Endometrial microvascular endothelial cells (primary cell): ENCODE data around the gene HOXD3. TPM values are rescaled to one million over a fixed set of nuclear protein-coding genes. Genes with fewer than 3 reads are reported as not detected.

Experiments used
- in situ Hi-C: cut with HindIII; loops from 2 replicates; pipeline ENCODE4 v1.10.0; 2017; ENCODE audit warnings: low sequenced_read_pairs, low pct_unique_long_range_greater_than_20kb; ENCODE audit errors: inconsistent ontology term
- total RNA-seq: library from RNA; depleted of rRNA; stranded (reverse); fragments of >200 nt; gene quantifications from one replicate; pipeline ENCODE4 v1.2.3, GENCODE V29; 2015; ENCODE audit errors: inconsistent ontology term

HOXD3 gene
- total RNA-seq, 1 donor from 2014 or later = 21.4 TPM

DNA sequence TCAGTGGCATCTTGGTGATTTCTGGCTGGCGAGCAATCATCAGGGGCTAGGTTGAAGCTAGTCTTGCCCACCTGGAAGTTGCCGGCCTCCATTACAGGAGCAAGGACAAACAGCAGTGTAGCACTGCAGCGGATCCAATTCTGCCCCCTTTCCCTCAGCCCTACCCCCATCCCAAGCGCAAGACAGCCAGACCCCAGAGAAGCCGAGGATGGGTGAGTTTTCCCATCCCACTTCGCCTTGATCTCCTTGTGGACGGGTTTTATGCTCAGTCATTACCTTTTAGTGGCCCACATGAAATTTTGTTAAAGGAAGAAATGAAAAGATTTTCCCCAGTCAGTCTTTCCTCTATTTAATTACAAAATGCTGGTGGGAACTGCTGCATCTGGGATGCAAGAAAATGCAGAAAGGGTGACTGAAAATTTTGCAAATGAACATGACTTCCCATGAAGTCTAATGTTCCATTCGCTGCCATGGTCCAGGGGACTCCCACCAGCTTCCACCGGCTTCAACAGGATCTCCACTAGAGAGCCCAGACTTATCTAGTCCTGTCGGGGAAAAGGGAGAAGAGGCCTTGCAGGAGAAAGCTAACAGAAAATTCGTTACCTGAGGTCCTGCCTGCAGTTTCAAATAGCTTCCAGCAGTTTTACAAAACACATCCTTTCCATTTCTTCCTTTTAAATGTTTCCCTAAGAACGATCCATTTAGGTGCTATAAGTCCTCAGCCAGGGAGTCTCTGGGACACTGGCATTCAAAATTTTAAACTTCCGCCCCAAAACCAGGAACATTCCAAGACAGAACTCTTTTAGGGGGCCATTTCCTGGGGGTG is 36.5 kb upstream of the HOXD3 start:
- in situ Hi-C loops = loop anchor here (10.0 kb wide), 1 partner anchor 1024 kb away; no protein-coding TSS in a partner anchor

DNA sequence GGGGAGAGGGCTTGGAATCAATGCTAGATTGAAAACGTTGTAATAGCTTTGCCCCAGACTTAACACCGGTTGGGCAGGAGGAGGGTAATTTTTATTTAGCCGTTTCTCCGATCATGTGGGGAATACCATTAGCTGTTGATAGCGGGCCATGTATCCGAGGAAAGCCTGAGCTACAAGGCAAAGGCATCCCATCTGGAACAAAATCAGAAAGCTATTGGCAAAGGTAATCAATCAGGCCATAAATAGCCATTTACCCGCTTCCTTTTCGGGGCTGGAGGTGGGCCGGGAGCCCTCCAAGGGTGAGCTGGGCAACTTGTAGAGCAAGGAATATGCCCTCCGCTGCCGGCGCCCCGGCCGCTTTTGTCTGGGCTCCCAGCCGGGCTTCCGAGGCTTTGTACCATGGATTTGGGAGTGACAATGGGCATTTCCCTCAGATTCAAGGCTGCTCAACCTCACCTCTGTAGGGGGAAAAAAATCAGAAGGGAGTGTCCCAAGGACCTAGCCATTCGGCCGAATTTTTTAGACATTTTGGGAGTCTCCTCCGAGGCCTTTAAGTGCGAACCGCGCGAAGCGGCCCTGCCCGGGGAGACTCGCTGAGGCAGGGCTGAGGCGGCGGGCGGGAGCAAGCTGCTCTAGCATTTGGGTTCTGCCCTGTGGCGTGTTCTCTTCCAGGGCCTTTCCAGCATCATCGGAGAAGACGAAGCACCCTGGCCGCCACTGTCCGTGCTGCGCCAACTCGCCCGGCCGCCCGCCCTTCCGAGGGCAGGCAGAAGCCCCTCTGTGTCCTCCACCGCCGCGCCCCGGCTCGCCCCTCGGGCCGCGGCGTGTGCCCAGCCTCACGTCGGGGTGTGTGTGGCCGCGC is 35.7 kb upstream of the HOXD3 start:
- in situ Hi-C loops = loop anchor here (10.0 kb wide), 1 partner anchor 1023 kb away; no protein-coding TSS in a partner anchor

DNA sequence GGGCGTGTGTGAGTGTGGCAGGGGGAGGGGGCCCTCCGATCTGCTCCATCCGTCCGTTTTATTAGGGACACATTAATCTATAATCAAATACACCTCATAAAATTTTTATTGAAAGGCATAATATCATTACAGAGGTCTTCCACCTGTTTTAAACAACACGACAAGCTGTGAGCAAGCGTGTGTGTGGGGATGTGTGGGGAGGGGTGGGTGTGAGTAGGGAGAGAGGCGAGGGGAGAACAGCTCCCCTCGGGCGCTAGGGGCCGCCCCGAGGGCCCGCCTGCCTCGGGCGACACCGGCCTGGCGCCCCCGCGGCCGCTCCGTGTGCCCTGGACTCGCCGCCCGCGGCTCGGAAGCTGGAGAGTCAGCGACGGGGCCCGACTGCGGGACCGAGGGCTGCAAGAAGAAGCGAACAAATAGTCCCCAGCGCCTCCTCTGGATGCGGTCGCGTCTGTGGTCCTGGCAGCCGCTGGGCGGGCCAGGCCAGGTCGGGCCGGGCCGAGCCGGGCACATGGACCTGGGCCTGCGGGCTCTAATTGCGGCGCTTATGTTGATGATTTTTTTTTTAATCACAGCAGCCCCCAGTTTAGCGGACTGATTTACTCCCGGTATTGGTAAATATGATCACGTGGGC is 34.9 kb upstream of the HOXD3 start:
- in situ Hi-C loops = loop anchor here (10.0 kb wide), 1 partner anchor 1023 kb away; no protein-coding TSS in a partner anchor

DNA sequence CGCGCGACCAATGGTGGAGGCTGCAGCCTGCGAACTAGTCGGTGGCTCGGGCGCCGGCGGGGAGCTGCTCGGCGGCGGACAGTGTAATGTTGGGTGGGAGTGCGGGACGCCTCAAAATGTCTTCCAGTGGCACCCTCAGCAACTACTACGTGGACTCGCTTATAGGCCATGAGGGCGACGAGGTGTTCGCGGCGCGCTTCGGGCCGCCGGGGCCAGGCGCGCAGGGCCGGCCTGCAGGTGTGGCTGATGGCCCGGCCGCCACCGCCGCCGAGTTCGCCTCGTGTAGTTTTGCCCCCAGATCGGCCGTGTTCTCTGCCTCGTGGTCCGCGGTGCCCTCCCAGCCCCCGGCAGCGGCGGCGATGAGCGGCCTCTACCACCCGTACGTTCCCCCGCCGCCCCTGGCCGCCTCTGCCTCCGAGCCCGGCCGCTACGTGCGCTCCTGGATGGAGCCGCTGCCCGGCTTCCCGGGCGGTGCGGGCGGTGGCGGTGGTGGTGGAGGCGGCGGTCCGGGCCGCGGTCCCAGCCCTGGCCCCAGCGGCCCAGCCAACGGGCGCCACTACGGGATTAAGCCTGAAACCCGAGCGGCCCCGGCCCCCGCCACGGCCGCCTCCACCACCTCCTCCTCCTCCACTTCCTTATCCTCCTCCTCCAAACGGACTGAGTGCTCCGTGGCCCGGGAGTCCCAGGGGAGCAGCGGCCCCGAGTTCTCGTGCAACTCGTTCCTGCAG is 34.3 kb upstream of the HOXD3 start, which contains the start of gene HOXD9:
Gene HOXD9, plus strand, starts transcription at position 37 of the 728 bp plus-strand sequence. Its CDS starts 50 bp downstream, at position 87.
- in situ Hi-C loops = loop anchor here (10.0 kb wide), 1 partner anchor 1022 kb away; no protein-coding TSS in a partner anchor

DNA sequence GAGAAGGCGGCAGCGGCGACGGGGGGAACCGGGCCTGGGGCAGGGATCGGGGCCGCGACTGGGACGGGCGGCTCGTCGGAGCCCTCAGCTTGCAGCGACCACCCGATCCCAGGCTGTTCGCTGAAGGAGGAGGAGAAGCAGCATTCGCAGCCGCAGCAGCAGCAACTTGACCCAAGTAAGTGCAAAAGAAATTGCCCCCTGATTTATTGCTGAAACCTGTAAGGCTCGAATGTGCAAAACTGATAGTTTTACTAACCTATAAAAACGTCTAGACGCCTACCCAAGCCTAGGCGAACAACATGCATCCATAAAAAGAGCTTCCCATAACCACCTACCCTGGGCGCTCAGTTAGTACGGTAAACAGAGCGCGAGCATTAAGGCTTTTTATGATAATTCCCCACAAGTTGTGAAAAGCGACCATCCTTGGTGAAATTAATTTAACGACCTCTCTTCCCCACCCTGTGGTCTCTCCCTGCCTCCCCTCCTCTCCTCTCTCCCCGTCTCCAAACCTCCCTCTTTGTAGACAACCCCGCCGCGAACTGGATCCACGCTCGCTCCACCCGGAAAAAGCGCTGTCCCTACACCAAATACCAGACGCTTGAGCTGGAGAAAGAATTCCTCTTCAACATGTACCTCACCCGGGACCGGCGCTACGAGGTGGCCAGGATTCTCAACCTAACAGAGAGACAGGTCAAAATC is 33.5 kb upstream of the HOXD3 start:
- in situ Hi-C loops = loop anchor here (10.0 kb wide), 1 partner anchor 1021 kb away; no protein-coding TSS in a partner anchor

DNA sequence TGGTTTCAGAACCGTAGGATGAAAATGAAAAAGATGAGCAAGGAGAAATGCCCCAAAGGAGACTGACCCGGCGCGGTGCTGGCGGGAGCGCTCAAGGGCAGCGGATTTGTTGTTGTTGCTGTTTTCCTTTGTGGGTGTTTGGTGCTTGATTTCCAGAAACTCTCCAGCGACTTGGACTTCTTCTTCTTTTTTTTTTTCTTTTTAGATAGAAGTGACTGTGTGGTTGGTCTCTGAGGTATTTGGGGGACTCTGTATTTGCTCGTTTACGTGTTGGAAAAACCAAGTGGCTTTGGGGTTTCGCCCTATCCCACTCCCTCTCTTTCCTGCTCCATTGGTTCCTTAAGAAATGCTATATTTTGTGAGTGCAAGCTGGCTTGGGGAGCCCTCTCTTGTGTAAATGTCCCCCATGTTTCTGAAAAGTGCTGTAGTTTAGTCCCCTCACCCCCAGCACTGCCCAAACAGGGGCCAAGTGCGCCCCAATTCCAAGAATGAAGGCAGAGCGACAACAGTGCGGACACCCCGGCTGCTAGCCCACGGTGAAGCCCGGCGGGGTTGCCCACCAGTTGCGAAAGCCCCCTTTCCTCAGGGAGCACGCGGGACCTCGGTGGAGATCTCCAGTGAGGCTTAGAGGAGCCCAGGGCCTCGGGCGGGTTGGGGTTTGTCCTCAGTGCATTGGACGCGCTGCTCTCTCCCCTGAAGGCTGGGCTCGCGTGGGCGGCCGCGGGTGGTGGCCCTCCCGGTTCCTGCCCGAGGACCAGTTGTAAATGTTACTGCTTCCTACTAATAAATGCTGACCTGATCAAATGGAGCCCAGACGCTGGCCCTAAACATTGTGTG is 32.8 kb upstream of the HOXD3 start:
- in situ Hi-C loops = loop anchor here (10.0 kb wide), 1 partner anchor 1020 kb away; no protein-coding TSS in a partner anchor

DNA sequence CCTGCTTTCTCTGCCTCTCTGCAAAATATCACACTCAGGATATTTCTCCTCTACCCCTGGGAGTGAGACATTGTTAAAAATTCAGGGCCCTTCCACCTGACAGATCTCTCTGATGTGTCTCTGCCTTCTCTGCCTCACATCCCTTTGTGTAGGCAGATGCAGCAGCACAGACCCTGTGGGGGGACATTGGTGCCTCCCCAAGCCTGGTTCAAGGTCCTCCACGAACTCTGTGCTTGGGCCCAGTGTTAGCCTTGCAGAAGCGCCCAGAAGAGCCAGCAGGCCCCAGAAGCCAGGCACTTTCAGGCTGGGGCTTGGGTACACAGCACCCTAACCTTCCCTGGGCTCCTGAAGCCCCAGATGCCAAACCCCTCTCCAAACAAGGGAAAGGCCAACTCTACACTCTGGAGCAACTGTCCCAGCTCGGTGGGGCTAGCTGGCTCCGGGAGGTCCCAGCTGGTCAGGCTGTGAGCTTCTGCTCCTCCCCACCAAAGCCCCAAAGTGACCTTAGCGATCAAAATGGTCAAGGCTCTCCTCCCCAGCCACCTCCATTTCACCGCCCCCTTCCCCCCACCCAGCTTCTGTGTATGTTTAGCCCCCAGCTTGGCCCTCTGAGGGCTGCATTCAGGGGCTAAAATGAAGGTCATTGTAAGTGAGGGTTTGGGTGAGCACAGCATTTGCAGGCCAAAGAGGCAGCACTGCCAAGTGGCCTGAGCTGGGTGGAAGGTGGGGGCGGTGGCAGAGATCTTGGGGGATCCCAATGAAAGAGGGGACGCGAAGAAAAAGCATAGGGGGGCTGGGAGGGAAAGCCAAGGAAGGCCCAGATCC is 31.9 kb upstream of the HOXD3 start:
- in situ Hi-C loops = loop anchor here (10.0 kb wide), 1 partner anchor 1020 kb away; no protein-coding TSS in a partner anchor

DNA sequence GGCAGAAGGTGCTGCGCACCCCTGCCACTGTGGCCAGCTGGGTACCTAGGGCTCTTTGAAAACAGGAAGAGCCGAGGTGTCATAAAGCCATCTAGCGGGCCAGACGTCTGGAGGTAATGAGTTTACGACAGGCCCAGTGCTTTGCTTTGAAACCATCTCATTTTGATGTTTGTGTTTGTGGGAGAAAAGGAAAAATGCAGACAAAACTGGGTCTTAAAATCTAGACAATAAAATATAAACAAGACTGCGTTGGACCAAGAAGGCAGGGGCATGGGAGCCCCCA is 31.4 kb upstream of the HOXD3 start:
- in situ Hi-C loops = loop anchor here (10.0 kb wide), 1 partner anchor 1019 kb away; no protein-coding TSS in a partner anchor

DNA sequence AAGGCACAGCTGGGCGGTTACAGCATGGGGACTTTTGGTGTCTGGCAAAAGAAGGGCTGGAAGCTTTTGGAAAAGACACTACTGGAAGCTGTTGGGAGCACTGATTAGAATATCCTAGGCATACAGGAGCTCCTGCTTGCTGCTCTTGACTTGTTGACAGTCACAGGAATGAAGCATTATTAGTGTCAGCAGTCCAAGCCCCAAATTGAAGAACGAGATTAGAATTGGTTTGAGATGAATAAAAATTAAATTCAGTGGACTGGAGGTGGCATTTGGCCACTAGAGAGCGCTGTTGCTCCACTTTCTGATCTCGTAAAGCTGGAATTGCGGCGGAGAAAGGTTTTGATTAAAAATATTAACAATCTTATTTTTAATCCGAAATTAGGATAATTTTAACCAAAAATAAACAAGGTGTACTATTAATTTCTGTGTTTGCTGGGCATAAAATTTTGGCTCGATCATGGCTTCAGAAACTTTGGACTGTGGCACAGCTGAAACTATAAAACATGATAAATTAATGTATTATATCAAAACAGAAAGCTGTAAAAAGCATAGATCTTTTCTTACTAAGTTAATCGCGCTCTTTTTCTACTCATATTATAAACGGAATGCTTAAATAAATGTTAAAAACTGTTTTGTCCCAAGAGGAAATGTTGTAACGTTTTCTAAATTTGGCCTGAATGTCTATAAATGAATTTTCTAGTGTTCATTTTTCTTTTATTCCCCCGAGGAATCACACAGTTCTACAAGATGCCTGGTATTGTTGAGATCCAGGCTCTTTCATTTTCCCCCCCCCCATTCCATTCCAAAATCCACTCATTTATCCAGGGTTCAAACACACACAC is 30.0 kb upstream of the HOXD3 start:
- in situ Hi-C loops = loop anchor here (10.0 kb wide), 1 partner anchor 1018 kb away; no protein-coding TSS in a partner anchor

DNA sequence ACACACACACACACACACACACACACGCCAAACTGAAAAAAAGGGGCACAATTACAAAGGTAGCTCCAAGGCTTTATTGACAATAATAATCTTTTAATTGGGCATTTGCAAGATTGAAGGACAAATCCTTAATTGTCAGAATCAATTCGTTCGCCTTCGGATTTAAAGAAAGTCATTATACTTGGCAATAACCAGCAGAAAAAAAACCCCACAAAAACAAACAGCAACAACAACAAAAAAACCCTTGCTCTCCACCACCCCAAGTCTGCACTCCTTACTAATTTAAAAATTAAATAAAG is 29.4 kb upstream of the HOXD3 start:
- in situ Hi-C loops = loop anchor here (10.0 kb wide), 1 partner anchor 1017 kb away; no protein-coding TSS in a partner anchor

DNA sequence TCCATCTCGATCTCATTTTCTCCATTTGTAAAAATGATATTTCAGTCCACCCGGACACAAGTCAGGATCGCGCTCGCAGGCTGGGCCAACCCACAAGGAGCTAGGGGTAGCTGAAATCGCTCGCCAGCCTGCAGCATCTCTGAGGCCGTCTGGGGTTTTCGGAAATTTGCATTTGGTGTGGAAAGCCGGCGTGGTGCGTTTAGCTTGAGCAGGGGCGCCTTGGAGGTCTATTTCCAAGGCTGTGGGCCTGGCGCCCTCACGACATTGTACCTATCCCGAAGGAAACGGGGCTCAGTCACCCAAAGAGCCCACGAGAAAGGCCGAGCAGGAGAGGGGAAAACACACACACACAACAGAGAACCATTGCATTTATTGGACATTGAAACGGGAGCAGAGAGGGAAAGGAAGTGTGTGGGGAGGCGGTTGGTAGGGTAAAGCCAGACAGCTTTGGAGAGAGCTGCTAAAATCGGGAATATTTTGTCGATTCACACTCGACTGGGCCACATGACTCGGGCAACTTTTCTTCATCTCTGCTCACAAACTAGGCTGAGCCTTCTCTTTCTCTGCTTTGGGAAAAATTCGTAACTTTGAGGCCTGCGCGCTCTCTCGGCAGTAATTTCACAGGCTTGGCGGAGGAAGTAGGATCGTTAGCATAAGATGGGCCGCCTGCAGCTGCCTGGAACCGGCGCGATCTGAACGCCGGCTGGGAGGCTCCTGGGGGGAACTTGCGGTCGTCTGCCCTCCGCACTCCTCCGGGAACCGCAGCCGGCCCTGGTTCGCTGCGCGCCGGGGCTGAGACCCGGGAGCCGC is 28.7 kb upstream of the HOXD3 start:
- in situ Hi-C loops = loop anchor here (10.0 kb wide), 1 partner anchor 1016 kb away; no protein-coding TSS in a partner anchor

DNA sequence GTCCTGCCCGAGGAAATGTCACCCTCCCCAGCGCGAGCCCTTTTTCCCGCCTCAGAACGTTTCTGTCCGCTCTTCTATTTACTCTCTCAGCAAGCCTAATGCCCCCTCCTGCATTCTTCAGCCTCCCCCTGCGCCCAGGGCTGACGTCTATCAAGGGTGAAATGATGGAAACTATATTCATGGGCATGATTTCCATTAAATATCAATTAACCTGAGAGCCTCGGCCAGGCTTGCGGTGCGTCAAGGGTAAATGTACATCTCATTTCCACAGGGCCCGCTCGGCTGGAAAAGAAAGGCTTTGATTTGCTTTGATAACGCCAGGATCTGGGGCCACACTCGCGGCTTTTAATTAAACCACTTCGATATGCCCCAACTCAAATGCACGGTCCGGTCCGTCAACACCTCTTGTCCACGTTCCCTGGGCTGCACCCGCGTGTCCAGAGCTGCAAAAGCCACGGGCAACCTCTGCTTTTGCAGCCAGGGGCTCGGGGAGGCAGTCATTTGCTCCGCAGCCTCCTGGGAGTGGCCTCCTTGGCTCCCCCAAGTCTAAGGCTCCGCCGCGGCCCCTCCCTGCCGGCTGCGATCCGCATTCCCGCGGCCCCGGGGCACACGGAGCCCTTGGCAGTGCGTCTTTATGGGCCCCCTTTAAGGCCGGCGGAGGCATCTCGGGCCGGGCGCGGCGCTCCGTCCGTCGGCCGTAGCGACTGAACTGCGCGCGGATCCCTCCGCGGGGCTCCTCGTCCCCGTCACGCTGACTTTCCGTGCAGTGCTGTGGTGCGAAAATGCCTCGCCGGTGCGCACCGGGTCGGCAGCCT is 27.9 kb upstream of the HOXD3 start, which contains the start of gene HOXD8:
Gene HOXD8, plus strand, starts transcription at position 724 of the 815 bp plus-strand sequence. CDS start 662 bp downstream, outside the sequence.
- in situ Hi-C loops = loop anchor here (10.0 kb wide), 1 partner anchor 1016 kb away; no protein-coding TSS in a partner anchor

DNA sequence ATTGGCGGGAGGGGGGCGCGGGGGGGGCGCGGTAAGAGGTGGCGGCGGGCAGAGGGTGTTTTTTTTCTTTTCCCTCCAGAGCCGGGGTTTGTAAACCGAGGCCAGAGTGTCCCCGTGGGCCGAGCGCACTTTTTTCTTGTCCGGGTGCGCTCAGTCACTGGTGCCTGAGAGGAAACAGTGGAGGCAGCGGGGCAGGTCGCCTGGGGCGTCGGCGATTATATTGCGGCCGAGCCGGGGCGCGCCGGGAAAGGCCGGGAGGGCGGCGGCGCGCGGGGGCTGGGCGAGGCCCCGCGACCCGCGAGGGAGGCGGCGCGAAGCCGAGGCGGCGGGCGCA is 27.3 kb upstream of the HOXD3 start:
- in situ Hi-C loops = loop anchor here (10.0 kb wide), 1 partner anchor 1015 kb away; no protein-coding TSS in a partner anchor
